ENCODE measurements around the gene TTC19.
A peak's percentile ranks its signal among the peaks of the same experiment; 100 is the strongest.
"Not testable (repeated sequence)": the region's sequence is repeated elsewhere in the genome, so short reads cannot be mapped to it uniquely, and the experiment has no call there.

TTC19 gene

GRCh38 chr17:15973834-15974233 lies 25.8 kb upstream of the TTC19 start:
- no peak for DNase-seq

- DNase-seq = no peak
Observed at GRCh38 chr17:15977894-15978293, 21.7 kb upstream of the TTC19 start.

GRCh38 chr17:15978606-15979005 lies 21.0 kb upstream of the TTC19 start:
- no peak for DNase-seq

GRCh38 chr17:15979013-15979412 lies 20.6 kb upstream of the TTC19 start:
- DNase-seq = not testable (repeated sequence)

GRCh38 chr17:15981208-15981607 lies 18.4 kb upstream of the TTC19 start:
- DNase-seq = no peak

GRCh38 chr17:15981646-15982580 lies 17.7 kb upstream of the TTC19 start:
- no peak for DNase-seq

GRCh38 chr17:15996322-15996721 lies 3.3 kb upstream of the TTC19 start:
- DNase-seq = no peak

GRCh38 chr17:15998031-15998562 lies 1.5 kb upstream of the TTC19 start:
- DNase-seq = no peak

- DNase-seq = peak; percentile 36
Observed at GRCh38 chr17:15999974-16000827, 577 bp downstream of the TTC19 start.

GRCh38 chr17:16001226-16001897 lies 1.7 kb downstream of the TTC19 start:
- DNase-seq = no peak

GRCh38 chr17:16002708-16003260 lies 3.2 kb downstream of the TTC19 start:
- DNase-seq = no peak

- DNase-seq = no peak
Observed at GRCh38 chr17:16003841-16004240, 4.2 kb downstream of the TTC19 start.

- no peak for DNase-seq
Observed at GRCh38 chr17:16005636-16006035, 6.0 kb downstream of the TTC19 start.

- DNase-seq = no peak
Observed at GRCh38 chr17:16007439-16007838, 7.8 kb downstream of the TTC19 start.

- DNase-seq = peak; percentile 9
Observed at GRCh38 chr17:16013943-16014407, 14.4 kb downstream of the TTC19 start.

- no peak for DNase-seq
Observed at GRCh38 chr17:16019347-16019746, 19.7 kb downstream of the TTC19 start.

GRCh38 chr17:16023881-16024280 lies 24.3 kb downstream of the TTC19 start:
- no peak for DNase-seq

GRCh38 chr17:16025202-16025601 lies 25.6 kb downstream of the TTC19 start:
- DNase-seq = no peak

GRCh38 chr17:16026895-16027294 lies 27.3 kb downstream of the TTC19 start:
- DNase-seq = no peak

- no peak for DNase-seq
Observed at GRCh38 chr17:16027708-16028584, 28.3 kb downstream of the TTC19 start.

GRCh38 chr17:16033729-16034349 lies 34.2 kb downstream of the TTC19 start:
- no peak for DNase-seq
